Measurements from ENCODE around the gene ARHGAP24. TPM values are rescaled to one million over a fixed set of nuclear protein-coding genes. Genes with fewer than 3 reads are reported as not detected.

ARHGAP24 gene
- total RNA-seq, 3 donors from 2014 or later, result 20.6 to 60.2 (median 37.2) TPM

DNA sequence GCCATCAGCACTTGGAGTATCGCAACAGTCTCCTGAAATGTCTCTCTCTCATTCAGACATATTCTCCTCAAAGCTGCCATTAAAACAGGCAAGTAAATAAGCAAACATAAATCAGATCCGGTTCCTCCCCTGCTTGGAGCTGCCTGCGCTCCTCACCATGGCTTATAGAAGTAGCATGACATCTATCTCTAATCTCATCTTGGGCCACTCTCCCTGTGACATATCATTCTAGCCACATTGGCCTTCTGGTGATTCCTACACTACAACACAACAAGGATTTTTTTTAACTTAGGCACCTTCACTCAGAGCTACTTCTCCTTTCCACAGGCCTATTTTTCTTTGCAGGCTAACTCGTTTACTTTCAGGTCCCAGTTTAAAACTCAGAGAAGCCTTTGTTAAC, 387.9 kb downstream of the ARHGAP24 start:
- H3K36me3 ChIP-seq, result no peaks in the 10 kb centered on the region
- no peaks in the 10 kb centered on the region for H3K27me3 ChIP-seq
- H3K9me3 ChIP-seq, result no peaks in the 10 kb centered on the region
- TF ChIP-seq POLR2AphosphoS5 (IDR thresholded peaks at IDR 0.05), result no peak
- H3K4me3 ChIP-seq, result no peak overlapping the region
- intact Hi-C loops (cut with DNase I; ENCODE audit: low total_unique reads), result no loop called here
- H3K27ac ChIP-seq, result no peak overlapping the region
- no peaks in the 10 kb centered on the region for H3K4me1 ChIP-seq
- DNase-seq (ENCODE audit: low spot score in 2 of 2), result no peak

DNA sequence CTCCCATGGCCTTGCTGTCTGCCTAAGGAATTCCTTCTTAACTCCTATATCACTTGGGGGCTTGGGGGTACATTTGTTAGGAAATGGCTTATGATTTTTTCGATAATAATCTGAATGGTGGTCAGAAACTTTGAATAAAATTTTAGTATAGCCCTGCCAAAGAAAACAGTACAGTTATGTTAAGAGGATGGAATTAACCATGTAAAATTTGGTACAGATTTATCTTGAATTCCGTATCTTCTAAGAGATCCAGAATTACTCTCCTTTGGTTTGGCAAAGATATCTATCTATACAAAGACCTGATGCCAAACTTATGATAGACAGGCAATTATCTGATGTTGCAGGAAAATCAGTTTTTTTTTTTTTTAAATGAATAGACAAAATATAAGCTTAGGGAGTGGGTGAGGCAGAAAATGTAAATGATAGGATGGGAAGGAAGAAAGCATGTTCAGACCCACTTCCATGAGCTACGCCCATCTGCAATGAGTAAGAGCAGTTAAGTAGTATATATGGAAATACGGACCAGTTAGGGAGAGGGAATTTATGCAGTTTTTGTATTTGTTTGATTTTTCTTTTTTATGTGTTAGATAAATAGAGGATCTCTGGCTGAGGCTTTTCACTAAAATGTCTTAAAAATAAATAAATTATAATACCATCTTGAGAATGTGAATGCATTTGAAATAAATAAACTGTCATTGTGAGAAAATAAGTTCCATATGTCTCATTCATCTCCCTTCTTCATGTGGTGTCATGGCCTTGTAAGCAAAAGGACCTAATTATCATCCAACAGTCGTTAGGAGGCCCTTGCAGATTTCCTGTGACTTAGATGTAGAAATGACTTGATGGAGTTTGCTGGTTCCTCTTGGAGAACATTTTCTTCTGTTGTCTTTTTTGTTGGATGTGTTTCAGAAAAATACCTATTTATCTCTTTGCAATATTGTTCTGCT, 389.6 kb downstream of the ARHGAP24 start:
- Histone ChIP-seq H3K27ac (no peak overlapping the region), H3K9me3 (no peaks in the 10 kb centered on the region)
- TF ChIP-seq POLR2A (IDR thresholded peaks at IDR 0.05), result no peak
- TF ChIP-seq, protein P1, sequence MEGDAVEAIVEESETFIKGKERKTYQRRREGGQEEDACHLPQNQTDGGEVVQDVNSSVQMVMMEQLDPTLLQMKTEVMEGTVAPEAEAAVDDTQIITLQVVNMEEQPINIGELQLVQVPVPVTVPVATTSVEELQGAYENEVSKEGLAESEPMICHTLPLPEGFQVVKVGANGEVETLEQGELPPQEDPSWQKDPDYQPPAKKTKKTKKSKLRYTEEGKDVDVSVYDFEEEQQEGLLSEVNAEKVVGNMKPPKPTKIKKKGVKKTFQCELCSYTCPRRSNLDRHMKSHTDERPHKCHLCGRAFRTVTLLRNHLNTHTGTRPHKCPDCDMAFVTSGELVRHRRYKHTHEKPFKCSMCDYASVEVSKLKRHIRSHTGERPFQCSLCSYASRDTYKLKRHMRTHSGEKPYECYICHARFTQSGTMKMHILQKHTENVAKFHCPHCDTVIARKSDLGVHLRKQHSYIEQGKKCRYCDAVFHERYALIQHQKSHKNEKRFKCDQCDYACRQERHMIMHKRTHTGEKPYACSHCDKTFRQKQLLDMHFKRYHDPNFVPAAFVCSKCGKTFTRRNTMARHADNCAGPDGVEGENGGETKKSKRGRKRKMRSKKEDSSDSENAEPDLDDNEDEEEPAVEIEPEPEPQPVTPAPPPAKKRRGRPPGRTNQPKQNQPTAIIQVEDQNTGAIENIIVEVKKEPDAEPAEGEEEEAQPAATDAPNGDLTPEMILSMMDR (IDR thresholded peaks at IDR 0.05), result no peak
- no peak for TF ChIP-seq POLR2AphosphoS5 (IDR thresholded peaks at IDR 0.05)

GRCh38 chr4:85865256-85865655, 390.3 kb downstream of the ARHGAP24 start:
- Histone ChIP-seq H3K4me3 (no peak overlapping the region), H3K4me1 (no peaks in the 10 kb centered on the region), H3K27ac (no peak overlapping the region), H3K9me3 (no peaks in the 10 kb centered on the region), H3K27me3 (no peaks in the 10 kb centered on the region), H3K36me3 (no peaks in the 10 kb centered on the region)
- DNase-seq (ENCODE audit: low spot score in 2 of 2), result no peak
- TF ChIP-seq POLR2A (IDR thresholded peaks at IDR 0.05), result no peak
- TF ChIP-seq POLR2AphosphoS5 (IDR thresholded peaks at IDR 0.05), result no peak
- TF ChIP-seq, protein P1 (IDR thresholded peaks at IDR 0.05), result no peak
- intact Hi-C loops (cut with DNase I; ENCODE audit: low total_unique reads), result no loop called here

More for the DNA sequence above, 389.6 kb downstream of the ARHGAP24 start:
- Histone ChIP-seq H3K4me1 (no peaks in the 10 kb centered on the region), H3K36me3 (no peaks in the 10 kb centered on the region), H3K27me3 (no peaks in the 10 kb centered on the region), H3K4me3 (no peak overlapping the region)
- DNase-seq (ENCODE audit: low spot score in 2 of 2), result no peak
- intact Hi-C loops (cut with DNase I; ENCODE audit: low total_unique reads), result no loop called here

DNA sequence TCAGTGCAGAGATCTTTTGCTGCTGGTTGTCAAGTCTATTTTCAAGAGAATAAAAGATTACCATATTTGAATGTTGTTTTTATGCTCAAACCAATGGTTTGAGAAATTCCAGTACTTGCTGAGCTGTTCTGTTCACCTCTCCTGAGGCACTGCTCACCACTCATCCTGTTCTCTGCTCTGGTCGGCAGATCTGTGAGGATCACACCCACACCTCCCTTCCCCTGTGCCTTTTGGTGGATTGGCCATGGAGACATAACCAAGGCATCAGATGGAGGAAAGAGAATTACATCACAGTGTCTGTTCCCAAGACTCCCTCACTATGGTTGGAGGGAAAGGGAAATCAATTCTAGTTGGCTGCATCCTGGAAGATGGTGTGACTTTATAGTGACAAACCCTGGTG, 391.6 kb downstream of the ARHGAP24 start:
- no peaks in the 10 kb centered on the region for H3K27me3 ChIP-seq
- TF ChIP-seq POLR2A (IDR thresholded peaks at IDR 0.05), result no peak
- TF ChIP-seq, protein P1 (IDR thresholded peaks at IDR 0.05), result no peak
- no peak for TF ChIP-seq POLR2AphosphoS5 (IDR thresholded peaks at IDR 0.05)
- no peak for DNase-seq (ENCODE audit: low spot score in 2 of 2)
- no peak overlapping the region for H3K4me3 ChIP-seq
- H3K9me3 ChIP-seq, result no peaks in the 10 kb centered on the region
- peak overlapping the region in 1 of 2 donors; percentile 3 for H3K27ac ChIP-seq
- intact Hi-C loops (cut with DNase I; ENCODE audit: low total_unique reads), result no loop called here
- no peaks in the 10 kb centered on the region for H3K36me3 ChIP-seq
- peaks cover 0 to 4% of the 10 kb centered on the region in 2 donors for H3K4me1 ChIP-seq

DNA sequence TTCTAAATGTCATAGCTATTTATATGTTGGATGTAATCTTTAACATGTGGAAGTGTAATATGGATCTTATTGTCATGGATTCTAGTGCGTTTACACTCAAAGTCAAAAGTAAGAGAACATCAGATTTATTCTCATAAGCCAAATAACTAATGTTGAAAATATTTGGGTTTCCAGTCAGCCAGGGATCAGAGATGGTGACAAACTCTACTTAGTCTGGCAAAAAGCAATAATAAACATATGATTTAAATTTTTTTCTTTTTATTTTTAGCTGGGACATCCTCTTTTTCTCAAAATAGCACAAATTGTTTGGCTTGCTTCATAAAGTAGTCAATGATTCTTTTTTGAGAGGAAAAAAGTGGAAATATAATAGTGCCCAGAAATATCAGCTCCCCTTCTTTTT, 392.3 kb downstream of the ARHGAP24 start:
- Histone ChIP-seq H3K4me3 (no peak overlapping the region), H3K9me3 (no peaks in the 10 kb centered on the region), H3K27ac (no peak overlapping the region), H3K27me3 (no peaks in the 10 kb centered on the region), H3K36me3 (no peaks in the 10 kb centered on the region), H3K4me1 (peaks cover 0 to 4% of the 10 kb centered on the region in 2 donors)
- TF ChIP-seq POLR2A (IDR thresholded peaks at IDR 0.05) (no peak), POLR2AphosphoS5 (IDR thresholded peaks at IDR 0.05) (no peak)
- TF ChIP-seq, protein P1 (IDR thresholded peaks at IDR 0.05), result no peak
- intact Hi-C loops (cut with DNase I; ENCODE audit: low total_unique reads), result no loop called here
- no peak for DNase-seq (ENCODE audit: low spot score in 2 of 2)

Measured in breast epithelium (tissue), 4 donors.